ENCODE results near the gene CCNE1. TPM values are rescaled to one million over a fixed set of nuclear protein-coding genes. Genes with fewer than 3 reads are reported as not detected.

CCNE1 gene
- total and polyA plus RNA-seq, 2 experiments from 2014 or later, result 26.1 to 38.3 TPM

- H4K20me1 ChIP-seq (replicated peaks; ENCODE audit: insufficient read depth), result no peaks in the 10 kb centered on the region
- ATAC-seq, result peak; percentile 96
- no peaks in the 10 kb centered on the region for H3K36me3 ChIP-seq (ENCODE audit: insufficient read depth)
- no peaks in the 10 kb centered on the region for H3K79me2 ChIP-seq (replicated peaks; ENCODE audit: insufficient read depth)
- H3K4me1 Mint-ChIP-seq, result no peaks in the 10 kb centered on the region; the same call in 2 of the 3 replicates
- H2AFZ ChIP-seq, result no peak overlapping the region
- H3K27me3 Mint-ChIP-seq (ENCODE audit: insufficient read depth, low read depth, poor library complexity), result peaks cover 8% of the 10 kb centered on the region
- no peak overlapping the region for H3K4me3 Mint-ChIP-seq
- H3K4me2 ChIP-seq, result no peak overlapping the region
- no peak overlapping the region for H3K27ac ChIP-seq (ENCODE audit: low read depth)
- H3K36me3 Mint-ChIP-seq (ENCODE audit: low read depth), result no peaks in the 10 kb centered on the region; the same call in 2 of the 3 replicates
- no peaks in the 10 kb centered on the region for H3K9me2 ChIP-seq (ENCODE audit: insufficient read depth)
- H3K4me1 ChIP-seq (ENCODE audit: insufficient read depth), result no peaks in the 10 kb centered on the region
- peak; percentile 70 to 90 for TF ChIP-seq CTCF (conservative IDR thresholded peaks at IDR 0.05; ENCODE audit: low read depth in 2 of 2)
- TF ChIP-seq EZH2phosphoT487 (IDR thresholded peaks at IDR 0.05; ENCODE audit: unreplicated experiment), result no peak
- TF ChIP-seq JUNB (IDR thresholded peaks at IDR 0.05; ENCODE audit: unreplicated experiment), result no peak
- no peaks in the 10 kb centered on the region for H3K27me3 ChIP-seq (ENCODE audit: insufficient read depth)
- peak; percentile 71 for DNase-seq (ENCODE audit: low spot score)
- no peaks in the 10 kb centered on the region for H3K9me3 Mint-ChIP-seq
- H3F3A ChIP-seq (replicated peaks; ENCODE audit: low read depth), result no peaks in the 10 kb centered on the region
- H3K27ac Mint-ChIP-seq, result no peak overlapping the region
- no peak overlapping the region for H3K4me3 ChIP-seq
Measured at GRCh38 chr19:29785955-29786589, 25.7 kb upstream of the CCNE1 start.

GRCh38 chr19:29787281-29787680, 24.5 kb upstream of the CCNE1 start:
- no peak for TF ChIP-seq ZNF114 (CRISPR knock-in tag; IDR thresholded peaks at IDR 0.05)
- TF ChIP-seq POLR2AphosphoS5 (IDR thresholded peaks at IDR 0.05; ENCODE audit: low read depth), result no peak
- TF ChIP-seq STAT1 (IDR thresholded peaks at IDR 0.05; ENCODE audit: unreplicated experiment), result no peak
- TF ChIP-seq ETS1 (IDR thresholded peaks at IDR 0.05), result no peak
- no peak for TF ChIP-seq CREB1 (CRISPR knock-in tag; IDR thresholded peaks at IDR 0.05; ENCODE audit: low read depth)
- TF ChIP-seq NANOG (IDR thresholded peaks at IDR 0.05; ENCODE audit: borderline replicate concordance), result no peak
- no peak for TF ChIP-seq EZH2 (IDR thresholded peaks at IDR 0.05; ENCODE audit: low read depth, unreplicated experiment)
- TF ChIP-seq CTCF (conservative IDR thresholded peaks at IDR 0.05; ENCODE audit: low read depth in 2 of 2), result no peak
- no peaks in the 10 kb centered on the region; the same call in 2 of the 3 replicates for H3K36me3 Mint-ChIP-seq (ENCODE audit: low read depth)

More at GRCh38 chr19:29787281-29787680, 24.5 kb upstream of the CCNE1 start:
- Mint-ChIP-seq H3K4me3 (no peak overlapping the region), H3K9me3 (no peaks in the 10 kb centered on the region), H3K4me1 (no peaks in the 10 kb centered on the region), H3K27me3 (ENCODE audit: insufficient read depth, low read depth, poor library complexity) (peaks cover 3% of the 10 kb centered on the region), H3K27ac (no peak overlapping the region)
- Histone ChIP-seq H2AFZ (no peak overlapping the region), H3K27me3 (ENCODE audit: insufficient read depth) (no peaks in the 10 kb centered on the region), H3F3A (replicated peaks; ENCODE audit: low read depth) (no peaks in the 10 kb centered on the region), H3K4me1 (ENCODE audit: insufficient read depth) (no peaks in the 10 kb centered on the region), H3K4me3 (no peak overlapping the region), H3K36me3 (ENCODE audit: insufficient read depth) (no peaks in the 10 kb centered on the region), H4K20me1 (replicated peaks; ENCODE audit: insufficient read depth) (no peaks in the 10 kb centered on the region), H3K9me2 (ENCODE audit: insufficient read depth) (no peaks in the 10 kb centered on the region), H3K27ac (ENCODE audit: low read depth) (no peak overlapping the region), H3K4me2 (no peak overlapping the region), H3K79me2 (replicated peaks; ENCODE audit: insufficient read depth) (no peaks in the 10 kb centered on the region)
- DNase-seq (ENCODE audit: low spot score) (no peak), ATAC-seq (no peak)
